ENCODE results near the gene ITGAL. TPM values are rescaled to one million over a fixed set of nuclear protein-coding genes. Genes with fewer than 3 reads are reported as not detected.

Gene ITGAL
- total and polyA plus RNA-seq, 4 experiments from 2014 or later, result 110 to 657 (median 403) TPM

DNA sequence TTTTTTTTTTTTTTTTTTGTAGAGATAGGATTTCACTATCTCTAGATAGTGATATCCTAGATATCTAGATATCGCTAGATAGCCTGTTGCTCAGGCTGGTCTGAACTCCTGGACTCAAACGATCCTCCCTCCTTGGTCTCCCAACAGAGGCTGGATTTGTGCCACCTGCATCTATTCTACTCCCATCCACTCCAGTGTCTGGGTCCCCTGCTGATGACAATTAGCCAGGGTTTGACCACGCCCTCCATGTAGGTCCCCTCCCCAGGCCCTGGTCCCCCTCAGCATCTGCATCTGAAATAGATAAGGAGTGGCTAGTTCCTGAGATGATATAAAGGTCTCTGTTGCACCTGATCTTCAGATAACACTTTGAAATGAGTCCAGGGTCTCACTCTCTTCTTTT is 96.7 kb downstream of the ITGAL start:
- intact Hi-C loops (cut with micrococcal nuclease), result no loop called here
- peaks cover 0 to 7% of the 10 kb centered on the region in 2 donors for H3K36me3 Mint-ChIP-seq
- Histone ChIP-seq H3K9me3 (ENCODE audit: control insufficient read depth in 1 of 2, low read length in 2 of 2) (no peaks in the 10 kb centered on the region), H3K4me3 (ENCODE audit: low read length in 2 of 2) (no peak overlapping the region), H3K4me1 (ENCODE audit: insufficient read depth, low read length) (peaks cover 57% of the 10 kb centered on the region), H3K36me3 (ENCODE audit: insufficient read depth, low read length) (peaks cover 4% of the 10 kb centered on the region), H3K27me3 (ENCODE audit: insufficient read depth, low read length) (no peaks in the 10 kb centered on the region), H3K27ac (ENCODE audit: low read depth, low read length) (peak overlapping the region; percentile 77)
- no peaks in the 10 kb centered on the region for H3K27me3 Mint-ChIP-seq
- ChIA-PET POLR2A (ENCODE audit: partially characterized antibody) (interaction anchor here (1.2 to 4.5 kb wide), 6 partner anchors 11 to 187 kb away, joined by 4 to 78 read pairs (median 10); partner anchors contain the start of genes FBRS, SEPTIN1, ZNF747 and ZNF764), CTCF (ENCODE audit: partially characterized antibody) (interaction anchor here (1.9 to 2.1 kb wide), 2 partner anchors 28 to 139 kb away, joined by 5 to 7 read pairs; partner anchors contain the start of gene DCTPP1)
- H3K27ac Mint-ChIP-seq, result peak overlapping the region; percentile 17 to 99 (median 48)
- H3K4me3 Mint-ChIP-seq, result peak overlapping the region in 5 of 8 donors; percentile 13 to 49 (median 31)
- H3K4me1 Mint-ChIP-seq, result peaks cover 20 to 63% (median 41%) of the 10 kb centered on the region in 4 donors
- no peak for DNase-seq
- H3K9me3 Mint-ChIP-seq, result no peaks in the 10 kb centered on the region

DNA sequence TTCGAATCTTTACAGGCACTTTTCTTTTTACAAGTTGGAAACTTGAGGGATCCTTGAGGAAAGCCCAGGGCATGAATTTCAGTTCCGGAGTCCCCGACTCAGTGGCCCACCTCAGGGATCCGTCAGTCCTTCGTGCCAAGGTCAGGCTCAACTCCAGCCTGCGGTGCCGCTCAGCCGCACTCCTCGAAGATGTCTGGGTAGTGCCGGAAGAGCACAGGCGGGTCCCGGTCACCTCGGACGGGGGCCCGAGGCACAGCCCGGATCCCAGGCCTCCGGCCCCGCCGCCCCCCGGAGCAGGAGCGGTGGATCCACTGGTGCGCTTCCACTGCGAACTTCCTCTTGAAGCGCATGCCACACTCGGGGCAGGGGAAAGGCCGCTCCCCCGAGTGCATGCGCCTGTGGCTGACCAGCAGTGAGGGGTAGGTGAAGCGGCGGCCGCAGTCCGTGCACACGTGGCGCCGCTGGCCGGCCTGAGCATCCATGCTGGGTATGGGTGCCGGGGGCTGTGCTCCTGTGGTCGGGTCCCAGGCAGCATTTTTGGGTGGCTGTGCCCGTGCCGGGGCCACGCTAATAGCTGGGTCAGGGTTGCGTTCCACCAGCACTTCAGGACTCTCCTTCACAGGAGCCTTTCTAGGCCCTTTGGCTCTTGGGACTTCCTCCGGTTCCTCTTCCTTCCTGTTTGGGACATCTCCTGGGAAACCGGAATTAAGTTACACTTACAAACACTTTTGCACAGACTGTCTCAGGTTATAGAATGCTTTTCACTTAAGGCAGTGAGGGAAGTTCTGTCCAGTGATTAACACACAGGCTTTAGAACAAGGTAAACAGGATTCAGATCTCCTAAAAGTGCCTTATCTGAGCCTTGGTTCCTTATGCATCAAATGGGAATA is 97.4 kb downstream of the ITGAL start:
- ChIA-PET CTCF (ENCODE audit: partially characterized antibody) (interaction anchor here (1.0 to 2.8 kb wide), 3 partner anchors 12 to 140 kb away, joined by 3 to 26 read pairs (median 22); partner anchors contain the start of genes DCTPP1, ZNF747 and ZNF764), POLR2A (ENCODE audit: partially characterized antibody) (interaction anchor here (1.1 to 3.7 kb wide), 12 partner anchors 10 to 152 kb away, joined by 3 to 188 read pairs (median 27); partner anchors contain the start of genes FBRS, ZNF689, ZNF747 and ZNF764)
- peaks cover 57% of the 10 kb centered on the region for H3K4me1 ChIP-seq (ENCODE audit: insufficient read depth, low read length)
- Mint-ChIP-seq H3K27me3 (no peaks in the 10 kb centered on the region), H3K36me3 (peaks cover 0 to 7% of the 10 kb centered on the region in 2 donors), H3K4me1 (peaks cover 23 to 69% (median 41%) of the 10 kb centered on the region in 4 donors), H3K4me3 (peak overlapping the region in 7 of 8 donors; percentile 32 to 92 (median 86)), H3K27ac (peak overlapping the region in 6 of 7 donors; percentile 48 to 97 (median 66)), H3K9me3 (no peaks in the 10 kb centered on the region)
- H3K36me3 ChIP-seq (ENCODE audit: insufficient read depth, low read length), result peaks cover 4% of the 10 kb centered on the region
- peak overlapping the region; percentile 30 for H3K27ac ChIP-seq (ENCODE audit: low read depth, low read length)
- no peak for DNase-seq
- no peaks in the 10 kb centered on the region for H3K27me3 ChIP-seq (ENCODE audit: insufficient read depth, low read length)
- intact Hi-C loops (cut with micrococcal nuclease), result loop anchor here (2.0 to 5.0 kb wide), 2 partner anchors 19 to 57 kb away; no protein-coding TSS in a partner anchor
- H3K9me3 ChIP-seq (ENCODE audit: control insufficient read depth in 1 of 2, low read length in 2 of 2), result no peaks in the 10 kb centered on the region
- no peak overlapping the region for H3K4me3 ChIP-seq (ENCODE audit: low read length in 2 of 2)

DNA sequence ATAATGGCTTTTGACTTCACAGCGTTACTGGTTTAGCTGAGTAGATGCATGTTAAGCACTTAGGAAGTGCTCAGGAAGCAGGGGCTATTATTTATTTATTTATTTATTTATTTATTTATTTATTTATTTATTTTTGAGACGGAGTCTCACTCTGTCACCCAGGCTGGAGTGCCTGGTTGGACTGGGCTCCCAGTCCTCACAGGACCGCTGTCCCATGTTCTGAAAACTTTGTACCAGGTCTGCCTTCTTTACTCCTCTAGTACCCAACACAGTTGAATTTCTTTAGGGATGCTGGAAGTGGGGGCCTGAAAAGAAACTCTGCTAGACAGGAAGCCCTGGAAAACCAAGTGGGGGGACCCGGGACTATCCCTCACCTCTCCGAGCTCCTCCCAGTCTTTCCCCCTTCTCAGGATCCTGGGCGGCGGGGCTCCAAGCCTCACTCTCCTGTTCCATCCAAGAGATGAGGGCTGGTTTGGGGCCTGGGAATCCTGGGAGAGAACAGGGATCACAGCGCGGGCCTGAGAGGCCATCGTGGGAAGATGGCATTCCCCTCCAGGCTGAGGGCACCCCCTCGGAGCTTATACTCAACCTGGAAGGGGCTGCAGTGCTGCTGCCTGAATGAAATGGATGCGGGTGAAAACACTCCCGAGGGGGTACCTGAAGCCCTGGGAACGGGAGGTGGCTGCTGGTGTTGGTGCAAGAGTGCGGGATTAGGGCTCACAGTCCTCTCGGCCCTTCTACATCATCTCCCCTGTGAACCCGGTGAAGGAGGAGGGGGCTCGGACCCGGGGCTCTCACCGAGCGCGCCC is 98.3 kb downstream of the ITGAL start:
- Mint-ChIP-seq H3K36me3 (peaks cover 0 to 7% of the 10 kb centered on the region in 2 donors), H3K27me3 (no peaks in the 10 kb centered on the region), H3K27ac (peak overlapping the region; percentile 88 to 97 (median 91)), H3K4me1 (peaks cover 23 to 62% (median 41%) of the 10 kb centered on the region in 4 donors), H3K4me3 (peak overlapping the region; percentile 83 to 92 (median 86)), H3K9me3 (no peaks in the 10 kb centered on the region)
- intact Hi-C loops (cut with micrococcal nuclease), result loop anchor here (1.0 to 5.0 kb wide), 3 partner anchors 20 to 87 kb away; partner anchors contain the start of gene FBRS
- Histone ChIP-seq H3K36me3 (ENCODE audit: insufficient read depth, low read length) (peaks cover 4% of the 10 kb centered on the region), H3K27me3 (ENCODE audit: insufficient read depth, low read length) (no peaks in the 10 kb centered on the region), H3K4me1 (ENCODE audit: insufficient read depth, low read length) (peaks cover 57% of the 10 kb centered on the region), H3K27ac (ENCODE audit: low read depth, low read length) (peak overlapping the region; percentile 90), H3K9me3 (ENCODE audit: control insufficient read depth in 1 of 2, low read length in 2 of 2) (no peaks in the 10 kb centered on the region), H3K4me3 (ENCODE audit: low read length in 2 of 2) (peak overlapping the region; percentile 43 to 71)
- no peak for DNase-seq
- POLR2A ChIA-PET (ENCODE audit: partially characterized antibody), result interaction anchor here (0.9 to 3.7 kb wide), 25 partner anchors 11 to 385 kb away, joined by 3 to 188 read pairs (median 9); partner anchors contain the start of genes DCTPP1, FBRS, ITGAL and PRR14
- CTCF ChIA-PET (ENCODE audit: partially characterized antibody), result interaction anchor here (0.6 to 2.8 kb wide), 5 partner anchors 10 to 141 kb away, joined by 3 to 26 read pairs (median 5); partner anchors contain the start of genes DCTPP1, ZNF747 and ZNF764

DNA sequence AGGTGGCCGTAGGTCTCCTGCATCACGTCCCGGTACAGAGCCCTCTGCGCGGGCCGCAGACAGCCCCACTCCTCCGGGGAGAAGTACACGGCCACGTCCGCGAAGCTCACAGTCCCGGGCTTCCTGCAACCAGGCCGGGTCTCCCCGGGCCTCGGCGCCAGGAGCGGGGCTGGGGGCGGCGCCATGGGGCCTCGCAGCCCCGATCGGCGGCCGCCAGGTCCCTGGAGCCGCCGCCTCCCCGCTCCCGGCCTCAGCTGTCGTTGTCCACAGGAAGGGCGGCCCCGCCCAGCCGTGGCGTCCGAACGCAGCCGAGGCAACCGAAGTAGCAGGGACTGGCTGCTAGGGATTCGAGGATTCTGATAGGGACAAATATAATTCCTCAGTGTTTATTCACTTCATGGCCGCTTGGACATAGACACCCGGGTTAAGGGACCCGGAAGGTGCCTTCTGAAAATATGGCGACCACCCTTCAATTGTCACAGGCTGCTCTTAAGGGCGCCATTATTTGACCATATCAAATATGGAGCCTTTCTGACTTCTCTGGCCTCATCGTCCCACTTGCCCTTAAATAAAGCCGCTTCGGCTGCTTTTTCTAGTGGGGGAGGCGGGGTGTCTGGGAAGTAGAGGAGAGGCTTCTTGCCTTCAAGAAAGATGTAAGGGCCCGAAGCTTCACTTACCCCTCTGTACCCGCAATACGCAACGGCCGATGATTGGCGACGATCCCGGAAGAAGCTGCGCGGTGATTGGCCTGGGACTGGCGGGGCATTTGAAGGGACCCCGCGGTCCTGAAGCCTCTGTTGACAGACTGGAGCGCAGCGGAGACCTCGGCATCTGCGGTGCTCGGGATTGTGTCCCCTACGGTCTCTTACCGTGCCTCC is 99.1 kb downstream of the ITGAL start, which contains the start of gene ZNF688:
Gene ZNF688, minus strand, starts transcription at position 270 of the 878 bp plus-strand sequence. Its CDS starts 85 bp downstream, at position 185.
- Histone ChIP-seq H3K4me3 (ENCODE audit: low read length in 2 of 2) (peak within 1 kb of the TSS; percentile 65 to 71), H3K27ac (ENCODE audit: low read depth, low read length) (peak within 1 kb of the TSS; percentile 90), H3K9me3 (ENCODE audit: control insufficient read depth in 1 of 2, low read length in 2 of 2) (no peaks in the 10 kb centered on the region), H3K4me1 (ENCODE audit: insufficient read depth, low read length) (peaks cover 53% of the 10 kb centered on the region), H3K36me3 (ENCODE audit: insufficient read depth, low read length) (peaks cover 4% of the 10 kb centered on the region), H3K27me3 (ENCODE audit: insufficient read depth, low read length) (no peaks in the 10 kb centered on the region)
- intact Hi-C loops (cut with micrococcal nuclease), result loop anchor here (1.0 to 5.0 kb wide), 10 partner anchors 13 to 141 kb away; partner anchors contain the start of genes DCTPP1, FBRS, PRR14 and SRCAP
- Mint-ChIP-seq H3K4me3 (peak within 1 kb of the TSS; percentile 86 to 96 (median 91)), H3K36me3 (peaks cover 0 to 7% of the 10 kb centered on the region in 2 donors), H3K27ac (peak within 1 kb of the TSS; percentile 96 to 97 (median 97)), H3K9me3 (no peaks in the 10 kb centered on the region), H3K27me3 (no peaks in the 10 kb centered on the region), H3K4me1 (peaks cover 23 to 54% (median 38%) of the 10 kb centered on the region in 4 donors)
- ChIA-PET POLR2A (ENCODE audit: partially characterized antibody) (interaction anchor here (0.7 to 3.7 kb wide), 32 partner anchors 9 to 506 kb away, joined by 3 to 188 read pairs (median 8); partner anchors contain the start of genes ALDOA, DCTPP1, FBRS and ITGAL), CTCF (ENCODE audit: partially characterized antibody) (interaction anchor here (0.6 to 2.8 kb wide), 12 partner anchors 9 to 143 kb away, joined by 3 to 26 read pairs (median 5); partner anchors contain the start of genes DCTPP1, FBRS, ZNF747 and ZNF764)
- peak; percentile 94 to 100 (median 97) for DNase-seq

Small RNA genes within 50 kb of the gene (microRNA-seq; reads per million reads assigned to microRNA genes)
- 6.2 reads per million, percentile 29 among the genes with 10 or more reads in this experiment for gene MIR4518 (ENCODE audit: borderline microRNAs expressed, borderline number of aligned reads, borderline replicate concordance)

Other genes with a start within 250 kb of the ITGAL start
- 10 to 100 TPM; 20.0 to 27.8 TPM for gene NPIPB13, start 224.3 kb upstream of the ITGAL start, total RNA-seq
- gene NPIPB13, start 224.3 kb upstream of the ITGAL start, polyA plus RNA-seq, result 1 to 10 TPM in 1 of 2 donors, under 1 TPM in 1; 0.19 to 2.9 TPM
- gene CD2BP2, start 117.4 kb upstream of the ITGAL start, total RNA-seq, result 10 to 100 TPM; 72.9 to 79.4 TPM
- 10 to 100 TPM; 23.7 to 24.4 TPM for gene CD2BP2, start 117.4 kb upstream of the ITGAL start, polyA plus RNA-seq
- 10 to 100 TPM; 47.0 to 55.3 TPM for gene TBC1D10B, start 102.2 kb upstream of the ITGAL start, total RNA-seq
- 10 to 100 TPM in 1 of 2 donors, 1 to 10 TPM in 1; 8.5 to 16.1 TPM for gene TBC1D10B, start 102.2 kb upstream of the ITGAL start, polyA plus RNA-seq
- 1 to 10 TPM in 1 of 2 experiments, not detected in 1; 1.3 TPM for gene MYL11, start 97.9 kb upstream of the ITGAL start, total RNA-seq
- 1 to 10 TPM in 1 of 2 donors, not detected in 1; 1.1 TPM for gene MYL11, start 97.9 kb upstream of the ITGAL start, polyA plus RNA-seq
- 100 to 1,000 TPM; 198 to 206 TPM for gene SEPTIN1, start 90.2 kb upstream of the ITGAL start, total RNA-seq
- gene SEPTIN1, start 90.2 kb upstream of the ITGAL start, polyA plus RNA-seq, result 100 to 1,000 TPM; 210 to 212 TPM
- gene ZNF48, start 77.3 kb upstream of the ITGAL start, total RNA-seq, result 10 to 100 TPM; 15.8 to 16.7 TPM
- gene ZNF48, start 77.3 kb upstream of the ITGAL start, polyA plus RNA-seq, result 10 to 100 TPM in 1 of 2 donors, 1 to 10 TPM in 1; 5.5 to 10.7 TPM
- gene ZNF771, start 65.1 kb upstream of the ITGAL start, total RNA-seq, result 1 to 10 TPM; 6.0 to 6.5 TPM
- gene ZNF771, start 65.1 kb upstream of the ITGAL start, polyA plus RNA-seq, result 1 to 10 TPM; 1.4 to 5.0 TPM
- gene DCTPP1, start 42.7 kb upstream of the ITGAL start, total RNA-seq, result 10 to 100 TPM; 15.0 to 18.0 TPM
- gene DCTPP1, start 42.7 kb upstream of the ITGAL start, polyA plus RNA-seq, result 100 to 1,000 TPM in 1 of 2 donors, 10 to 100 TPM in 1; 87.0 to 115 TPM
- gene SEPHS2, start 26.9 kb upstream of the ITGAL start, total RNA-seq, result 10 to 100 TPM; 42.0 to 44.4 TPM
- 10 to 100 TPM; 56.4 to 65.9 TPM for gene SEPHS2, start 26.9 kb upstream of the ITGAL start, polyA plus RNA-seq
- 1 to 10 TPM; 5.8 to 6.1 TPM for gene ZNF768, start 53.8 kb downstream of the ITGAL start, total RNA-seq
- 1 to 10 TPM in 1 of 2 donors, under 1 TPM in 1; 0.69 to 1.7 TPM for gene ZNF768, start 53.8 kb downstream of the ITGAL start, polyA plus RNA-seq
- 10 to 100 TPM; 15.7 to 17.8 TPM for gene ZNF747, start 62.1 kb downstream of the ITGAL start, total RNA-seq
- gene ZNF747, start 62.1 kb downstream of the ITGAL start, polyA plus RNA-seq, result 1 to 10 TPM; 7.8 to 8.8 TPM
- gene ZNF764, start 85.6 kb downstream of the ITGAL start, total RNA-seq, result 10 to 100 TPM; 28.9 to 29.3 TPM
- gene ZNF764, start 85.6 kb downstream of the ITGAL start, polyA plus RNA-seq, result 1 to 10 TPM; 4.2 to 8.8 TPM
- 10 to 100 TPM; 21.4 to 22.7 TPM for gene ZNF688, start 99.0 kb downstream of the ITGAL start, total RNA-seq
- 10 to 100 TPM; 31.7 to 33.8 TPM for gene ZNF688, start 99.0 kb downstream of the ITGAL start, polyA plus RNA-seq
- 10 to 100 TPM; 33.4 to 34.2 TPM for gene ZNF785, start 113.0 kb downstream of the ITGAL start, total RNA-seq
- gene ZNF785, start 113.0 kb downstream of the ITGAL start, polyA plus RNA-seq, result 1 to 10 TPM; 1.7 to 3.4 TPM
- gene ZNF689, start 137.6 kb downstream of the ITGAL start, total RNA-seq, result 10 to 100 TPM; 13.1 to 14.5 TPM
- gene ZNF689, start 137.6 kb downstream of the ITGAL start, polyA plus RNA-seq, result 10 to 100 TPM; 11.9 to 13.5 TPM
- gene PRR14, start 178.2 kb downstream of the ITGAL start, total RNA-seq, result 100 to 1,000 TPM in 1 of 2 experiments, 10 to 100 TPM in 1; 92.0 to 100 TPM
- 10 to 100 TPM in 1 of 2 donors, 1 to 10 TPM in 1; 8.7 to 25.9 TPM for gene PRR14, start 178.2 kb downstream of the ITGAL start, polyA plus RNA-seq
- gene FBRS, start 185.7 kb downstream of the ITGAL start, total RNA-seq, result 100 to 1,000 TPM; 164 to 172 TPM
- gene FBRS, start 185.7 kb downstream of the ITGAL start, polyA plus RNA-seq, result 1 to 10 TPM in 1 of 2 donors, under 1 TPM in 1; 0.70 to 7.9 TPM
- gene SRCAP, start 226.4 kb downstream of the ITGAL start, total RNA-seq, result 100 to 1,000 TPM; 101 to 115 TPM
- 10 to 100 TPM in 1 of 2 donors, 1 to 10 TPM in 1; 1.2 to 35.4 TPM for gene SRCAP, start 226.4 kb downstream of the ITGAL start, polyA plus RNA-seq

All from CD4-positive, alpha-beta memory T cell (primary cell).